Body of pancreas (tissue), 4 donors: ENCODE results near the gene EVA1B. TPM values are rescaled to one million over a fixed set of nuclear protein-coding genes. Genes with fewer than 3 reads are reported as not detected.

Experiments used
- ATAC-seq: fragments of 150-250 bp; one replicate; pipeline ENCODE4 v1.9.1; 2016
- DNase-seq, 4 donors: peaks; one replicate each; pipeline ENCODE4 v3.0.0-alpha.2; 2019
- H3K27ac ChIP-seq, 4 donors: fragments of 200-600 bp; sonication (generic); 1 replicate in 3 of 4; 2 replicates in 1 of 4; pipeline versions ENCODE4 v1.5.1 to v1.6.1; 2016 to 2019; ENCODE audit warnings: mild to moderate bottlenecking in 1 of 4, mixed read lengths in 1 of 4, moderate library complexity in 1 of 4
- H3K27me3 ChIP-seq, 2 donors: fragments of 200-600 bp; sonication (generic); one replicate each; pipeline ENCODE4 v1.6.0; 2016; ENCODE audit warnings: mild to moderate bottlenecking in 1 of 2
- H3K36me3 ChIP-seq, 2 donors: fragments of 200-600 bp; sonication (generic); replicated peaks in 1 of 2; 2 replicates each; pipeline ENCODE4 v1.5.1; 2016; ENCODE audit warnings: low read depth in 2 of 2; ENCODE audit not compliant: insufficient read depth in 1 of 2
- H3K4me1 ChIP-seq: fragments of 200-600 bp; sonication (generic); one replicate; pipeline ENCODE4 v1.6.0; 2016
- H3K4me3 ChIP-seq, 2 donors: fragments of 200-600 bp; sonication (generic); 1 replicate in 1 of 2; 2 replicates in 1 of 2; pipeline ENCODE4 v1.5.1; 2016 to 2019
- H3K9me3 ChIP-seq, 3 donors: fragments of 200-600 bp; sonication (generic); 1 replicate in 2 of 3; 2 replicates in 1 of 3; pipeline ENCODE4 v1.5.1; 2016
- CTCF ChIP-seq, 7 experiments: fragments of 450-650 bp in 4 of 7; fragments of 200-600 bp in 3 of 7; sonication (generic) in 3 of 7; IDR thresholded peaks; one replicate each; pipeline ENCODE4 v1.5.1; 2016 to 2019; ENCODE audit warnings: antibody characterized with exemption in 7 of 7
- POLR2A ChIP-seq, 3 donors: fragments of 450-650 bp; IDR thresholded peaks; one replicate each; pipeline ENCODE4 v1.6.1; 2016; ENCODE audit warnings: antibody characterized with exemption in 3 of 3, mild to moderate bottlenecking in 2 of 3
- WGBS, 2 donors: methylation state at CpG; one replicate each; pipeline ENCODE4 v1.1.5; 2017; 5-methylcytosine and 5-hydroxymethylcytosine counted together
- intact Hi-C: fragments of 100-400 bp; cut with DNase I; formaldehyde crosslinking; loops from one replicate; pipeline ENCODE4 v1.15.1; 2023
- total RNA-seq, 2 donors: library from RNA; depleted of rRNA; stranded (reverse); fragments of >200 nt; gene quantifications; one replicate each; pipeline ENCODE4 v1.1.0, GENCODE V29; 2016

Gene EVA1B
- total RNA-seq, 2 donors from 2014 or later, result 32.2 to 32.3 TPM

DNA sequence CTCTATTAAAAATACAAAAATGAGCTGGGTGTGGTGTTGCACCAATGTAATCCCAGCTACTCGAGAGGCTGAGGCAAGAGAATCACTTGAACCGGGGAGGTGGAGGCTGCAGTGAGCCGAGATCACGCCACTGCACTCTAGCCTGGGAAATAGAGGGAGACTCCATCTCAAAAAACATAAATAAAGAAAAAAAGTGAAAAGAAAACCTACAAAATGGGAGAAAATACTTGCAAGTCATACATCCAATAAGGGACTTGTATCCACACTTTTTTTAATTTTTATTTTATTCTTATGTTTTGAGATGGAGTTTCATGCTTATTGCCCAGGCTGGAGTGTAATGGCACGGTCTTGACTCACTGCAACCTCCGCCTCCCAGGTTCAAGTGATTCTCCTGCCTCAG is 46.8 kb downstream of the EVA1B start:
- TF ChIP-seq POLR2A (IDR thresholded peaks at IDR 0.05) (no peak), CTCF (IDR thresholded peaks at IDR 0.05) (no peak)
- no peaks in the 10 kb centered on the region for H3K27me3 ChIP-seq
- ATAC-seq, result no peak
- WGBS, 2 donors, result 89 to 99% methylated on average over 6 of the region's 6 CpGs
- H3K9me3 ChIP-seq, result no peaks in the 10 kb centered on the region
- no peak overlapping the region for H3K4me3 ChIP-seq
- peaks cover 18% of the 10 kb centered on the region for H3K4me1 ChIP-seq
- no peaks in the 10 kb centered on the region for H3K36me3 ChIP-seq
- no peak for DNase-seq
- no peak overlapping the region for H3K27ac ChIP-seq
- intact Hi-C loops, result no loop called here

GRCh38 chr1:36274201-36274600 is 49.2 kb downstream of the EVA1B start:
- no peak overlapping the region for H3K27ac ChIP-seq
- ATAC-seq (no peak), DNase-seq (no peak)
- no peaks in the 10 kb centered on the region for H3K27me3 ChIP-seq
- intact Hi-C loops, result no loop called here
- H3K4me1 ChIP-seq, result peaks cover 23% of the 10 kb centered on the region
- H3K4me3 ChIP-seq, result no peak overlapping the region
- TF ChIP-seq POLR2A (IDR thresholded peaks at IDR 0.05) (no peak), CTCF (IDR thresholded peaks at IDR 0.05) (no peak)
- H3K36me3 ChIP-seq, result no peaks in the 10 kb centered on the region
- no peaks in the 10 kb centered on the region for H3K9me3 ChIP-seq
- 82 to 96% methylated on average over 1 of the region's 1 CpG for WGBS, 2 donors

- no peak for ATAC-seq
- DNase-seq, result no peak
- H3K4me1 ChIP-seq, result peaks cover 32% of the 10 kb centered on the region
- no peaks in the 10 kb centered on the region for H3K36me3 ChIP-seq
- no peak overlapping the region for H3K27ac ChIP-seq
- intact Hi-C loops, result no loop called here
- 48 to 56% methylated on average over 5 of the region's 5 CpGs for WGBS, 2 donors
- H3K4me3 ChIP-seq, result no peak overlapping the region
- H3K9me3 ChIP-seq, result no peaks in the 10 kb centered on the region
- TF ChIP-seq CTCF (IDR thresholded peaks at IDR 0.05) (no peak), POLR2A (IDR thresholded peaks at IDR 0.05) (no peak)
- no peaks in the 10 kb centered on the region for H3K27me3 ChIP-seq
These were observed 50.4 kb downstream of the EVA1B start for GRCh38 chr1:36273024-36273423.

Other genes starting within 250 kb of the EVA1B start
- 1 to 10 TPM; 1.3 to 1.6 TPM for gene TEKT2, start 239.6 kb downstream of the EVA1B start, total RNA-seq
- gene ADPRS, start 234.8 kb downstream of the EVA1B start, total RNA-seq, result 10 to 100 TPM; 16.2 to 25.2 TPM
- 1 to 10 TPM; 1.3 to 1.6 TPM for gene COL8A2, start 198.4 kb downstream of the EVA1B start, total RNA-seq
- 10 to 100 TPM; 45.7 to 71.5 TPM for gene TRAPPC3, start 174.2 kb downstream of the EVA1B start, total RNA-seq
- 10 to 100 TPM; 32.9 to 97.2 TPM for gene MAP7D1, start 167.5 kb downstream of the EVA1B start, total RNA-seq
- 10 to 100 TPM; 27.4 to 32.2 TPM for gene THRAP3, start 99.2 kb downstream of the EVA1B start, total RNA-seq
- gene SH3D21, start 17.3 kb downstream of the EVA1B start, total RNA-seq, result under 1 TPM; 0.33 to 0.52 TPM
- 10 to 100 TPM; 25.2 to 30.3 TPM for gene STK40, start 62.3 kb upstream of the EVA1B start, total RNA-seq
- 10 to 100 TPM; 12.2 to 21.8 TPM for gene LSM10, start 74.3 kb upstream of the EVA1B start, total RNA-seq
- gene OSCP1, start 126.8 kb upstream of the EVA1B start, total RNA-seq, result 1 to 10 TPM; 2.0 to 3.9 TPM
- 10 to 100 TPM; 24.4 to 31.1 TPM for gene MRPS15, start 140.7 kb upstream of the EVA1B start, total RNA-seq
- gene CSF3R, start 159.3 kb upstream of the EVA1B start, total RNA-seq, result 1 to 10 TPM in 1 of 2 donors, not detected in 1; 5.2 TPM